ENCODE results near the gene THRB.
"Not testable (repeated sequence)": the region's sequence is repeated elsewhere in the genome, so short reads cannot be mapped to it uniquely, and the experiment has no call there.

Gene THRB

GRCh38 chr3:24133436-24133835 lies 361.2 kb downstream of the THRB start:
- DNase-seq: no peak
- in situ Hi-C loops (cut with MboI; ENCODE audit: low pct_unique_long_range_greater_than_20kb, low sequenced_read_pairs): no loop called here

DNA sequence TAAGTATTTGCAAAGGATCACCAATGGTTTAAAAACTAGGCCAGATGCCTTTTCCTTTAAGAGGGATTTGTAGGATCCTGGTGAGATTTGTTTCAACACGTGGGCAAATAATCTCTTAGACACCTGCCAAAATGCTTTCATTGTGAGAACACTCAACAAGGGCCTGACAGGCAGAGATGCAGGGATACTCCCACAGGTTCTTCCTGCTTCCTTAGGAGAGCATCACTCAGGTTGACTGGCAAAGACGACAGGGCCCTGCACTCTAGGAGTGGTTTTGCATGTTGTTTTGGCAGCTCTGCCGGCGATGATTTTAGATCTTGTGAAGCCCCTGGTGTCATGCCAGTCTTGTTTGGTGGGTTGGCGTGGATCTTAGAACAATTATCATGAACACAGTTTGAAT lies 365.1 kb downstream of the THRB start:
- no peak for DNase-seq
- in situ Hi-C loops (cut with MboI; ENCODE audit: low pct_unique_long_range_greater_than_20kb, low sequenced_read_pairs): no loop called here

DNA sequence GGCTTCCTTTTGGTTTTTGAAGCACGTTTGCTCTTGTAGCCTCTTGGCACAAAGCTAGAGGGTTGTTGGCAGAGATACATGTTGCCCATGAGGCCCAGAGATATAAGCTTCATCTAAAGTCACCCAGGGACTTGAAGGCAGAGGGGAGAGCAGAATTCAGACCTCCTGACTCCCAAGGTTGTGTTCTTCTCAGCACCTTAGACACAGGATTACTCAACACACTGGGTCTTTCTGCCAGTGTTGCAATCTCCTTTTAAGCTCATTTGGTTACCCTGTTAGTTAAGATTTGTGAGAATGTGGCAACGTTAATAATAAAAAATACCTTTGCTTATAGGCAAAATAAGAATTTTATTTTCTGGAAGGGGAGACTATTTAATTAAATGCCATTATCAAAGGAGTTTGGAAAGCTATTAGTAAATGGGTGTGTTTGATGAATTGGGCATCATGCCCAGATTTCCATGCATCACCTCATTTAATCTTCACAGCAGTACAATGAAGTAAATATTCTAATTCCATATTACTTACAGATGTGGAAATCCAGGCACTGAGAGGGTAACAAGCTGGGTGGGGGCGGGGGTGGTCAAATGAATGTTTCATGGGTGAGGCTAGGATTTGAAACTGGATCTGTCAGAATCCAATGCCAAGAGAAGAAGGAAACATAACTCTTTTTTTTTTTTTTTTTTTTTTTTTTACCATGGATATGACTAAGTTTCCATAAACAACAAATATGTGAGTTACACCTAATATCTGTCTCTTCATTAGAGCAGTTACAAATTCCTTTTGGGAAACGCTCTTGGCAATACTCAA lies 366.2 kb downstream of the THRB start:
- in situ Hi-C loops (cut with MboI; ENCODE audit: low pct_unique_long_range_greater_than_20kb, low sequenced_read_pairs): no loop called here
- no peak for DNase-seq

- in situ Hi-C loops (cut with MboI; ENCODE audit: low pct_unique_long_range_greater_than_20kb, low sequenced_read_pairs): no loop called here
- DNase-seq: no peak
Measured at GRCh38 chr3:24123596-24123995, 371.1 kb downstream of the THRB start.

GRCh38 chr3:24120434-24120833 lies 374.2 kb downstream of the THRB start:
- DNase-seq: no peak
- in situ Hi-C loops (cut with MboI; ENCODE audit: low pct_unique_long_range_greater_than_20kb, low sequenced_read_pairs): no loop called here

GRCh38 chr3:24119321-24119751 lies 375.3 kb downstream of the THRB start:
- no peak for DNase-seq

GRCh38 chr3:24117508-24117907 lies 377.1 kb downstream of the THRB start:
- in situ Hi-C loops (cut with MboI; ENCODE audit: low pct_unique_long_range_greater_than_20kb, low sequenced_read_pairs): no loop called here

More at GRCh38 chr3:24119321-24119751, 375.3 kb downstream of the THRB start:
- in situ Hi-C loops (cut with MboI; ENCODE audit: low pct_unique_long_range_greater_than_20kb, low sequenced_read_pairs): no loop called here

GRCh38 chr3:24111711-24112110 lies 382.9 kb downstream of the THRB start:
- in situ Hi-C loops (cut with MboI; ENCODE audit: low pct_unique_long_range_greater_than_20kb, low sequenced_read_pairs): no loop called here
- DNase-seq: no peak

More at GRCh38 chr3:24117508-24117907, 377.1 kb downstream of the THRB start:
- no peak for DNase-seq

GRCh38 chr3:24110051-24110450 lies 384.6 kb downstream of the THRB start:
- no peak for DNase-seq
- in situ Hi-C loops (cut with MboI; ENCODE audit: low pct_unique_long_range_greater_than_20kb, low sequenced_read_pairs): no loop called here

DNA sequence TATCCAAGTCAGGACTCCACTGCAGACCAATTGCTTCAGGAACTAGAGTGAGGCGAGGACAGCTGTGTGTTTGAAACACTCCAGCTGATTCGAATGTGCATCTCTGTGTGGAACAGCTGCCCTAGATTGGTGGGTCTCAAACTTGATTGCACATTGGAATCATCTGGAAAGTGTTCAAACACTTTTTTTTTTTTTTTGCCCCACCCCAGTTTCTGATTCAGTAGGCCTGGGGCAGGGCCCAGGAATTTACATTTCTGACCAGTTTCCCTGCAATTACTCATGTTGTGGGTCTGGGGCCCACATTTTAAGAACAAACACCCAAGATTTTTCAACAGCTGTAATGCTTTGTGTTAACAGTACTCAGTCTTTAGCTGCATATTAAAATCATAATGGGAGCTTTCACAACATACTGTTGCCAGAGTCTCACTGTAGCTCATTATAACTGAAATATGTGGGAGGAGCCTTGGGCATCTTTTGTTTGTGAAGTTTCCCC lies 392.9 kb downstream of the THRB start:
- no peak for DNase-seq
- in situ Hi-C loops (cut with MboI; ENCODE audit: low pct_unique_long_range_greater_than_20kb, low sequenced_read_pairs): no loop called here

- DNase-seq: no peak
Measured at GRCh38 chr3:24100696-24101402, 393.8 kb downstream of the THRB start.

DNA sequence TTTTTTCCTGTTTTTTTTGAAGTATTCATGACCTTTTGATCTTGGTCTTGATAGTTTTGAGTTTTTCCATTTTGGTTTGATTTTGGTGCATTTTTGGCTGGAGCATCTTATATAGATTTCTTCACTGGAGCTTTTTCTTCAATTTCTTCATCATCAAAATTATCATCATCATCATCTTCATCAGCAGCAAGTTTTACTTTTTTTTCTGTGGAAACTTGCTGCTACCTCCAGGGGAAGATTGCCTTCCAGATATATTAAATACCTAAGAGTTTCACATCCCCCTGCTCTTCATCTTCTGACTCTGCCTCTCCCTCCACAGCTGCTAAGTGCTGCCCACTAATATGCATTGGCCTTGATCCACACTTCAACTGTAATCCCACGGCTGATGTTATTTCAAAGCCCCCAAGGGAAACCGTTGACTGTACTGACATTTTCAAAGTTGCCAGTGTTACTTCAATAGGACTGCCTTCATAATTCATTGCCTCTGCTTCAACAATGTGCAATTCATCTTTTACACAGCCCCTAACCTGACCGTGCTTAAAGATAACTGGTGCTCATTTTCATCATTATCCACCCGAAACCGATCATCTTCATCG lies 397.9 kb downstream of the THRB start:
- DNase-seq: no peak

More at GRCh38 chr3:24100696-24101402, 393.8 kb downstream of the THRB start:
- in situ Hi-C loops (cut with MboI; ENCODE audit: low pct_unique_long_range_greater_than_20kb, low sequenced_read_pairs): no loop called here

DNA sequence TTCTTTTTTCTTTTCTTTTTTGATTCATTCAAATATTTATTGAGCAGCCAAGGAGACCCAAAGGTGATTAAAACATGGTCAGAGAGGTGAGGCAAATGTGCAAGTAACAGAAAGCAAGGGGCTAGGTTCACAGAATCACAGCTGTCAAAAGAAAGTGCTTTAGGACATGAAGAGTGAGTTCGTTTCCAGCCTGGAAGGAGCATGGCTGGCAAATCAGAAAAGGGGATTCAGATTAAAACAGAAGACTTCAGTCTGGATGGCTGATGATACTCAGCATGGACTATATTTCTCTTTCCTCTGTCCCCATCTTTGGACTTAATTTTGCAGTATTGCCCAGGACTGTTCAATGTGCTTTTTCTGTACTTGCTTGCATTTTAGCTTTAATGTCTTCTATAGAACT lies 398.4 kb downstream of the THRB start:
- in situ Hi-C loops (cut with MboI; ENCODE audit: low pct_unique_long_range_greater_than_20kb, low sequenced_read_pairs): no loop called here
- DNase-seq: no peak

More for the DNA sequence above, 397.9 kb downstream of the THRB start:
- in situ Hi-C loops (cut with MboI; ENCODE audit: low pct_unique_long_range_greater_than_20kb, low sequenced_read_pairs): no loop called here

DNA sequence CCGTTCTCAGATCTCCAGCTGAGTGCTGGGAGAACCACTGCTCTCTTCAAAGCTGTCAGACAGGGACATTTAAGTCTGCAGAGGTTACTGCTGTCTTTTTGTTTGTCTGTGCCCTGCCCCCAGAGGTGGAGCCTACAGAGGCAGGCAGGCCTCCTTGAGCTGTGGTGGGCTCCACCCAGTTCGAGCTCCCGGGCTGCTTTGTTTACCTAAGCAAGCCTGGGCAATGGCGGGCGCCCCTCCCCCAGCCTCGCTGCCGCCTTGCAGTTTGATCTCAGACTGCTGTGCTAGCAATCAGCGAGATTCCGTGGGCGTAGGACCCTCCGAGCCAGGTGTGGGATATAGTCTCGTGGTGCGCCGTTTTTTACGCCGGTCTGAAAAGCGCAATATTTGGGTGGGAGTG lies 399.8 kb downstream of the THRB start:
- in situ Hi-C loops (cut with MboI; ENCODE audit: low pct_unique_long_range_greater_than_20kb, low sequenced_read_pairs); DNase-seq: not testable (repeated sequence)

- peak; percentile 11 for DNase-seq
- in situ Hi-C loops (cut with MboI; ENCODE audit: low pct_unique_long_range_greater_than_20kb, low sequenced_read_pairs): no loop called here
Measured at GRCh38 chr3:24088782-24089181, 405.9 kb downstream of the THRB start.

DNA sequence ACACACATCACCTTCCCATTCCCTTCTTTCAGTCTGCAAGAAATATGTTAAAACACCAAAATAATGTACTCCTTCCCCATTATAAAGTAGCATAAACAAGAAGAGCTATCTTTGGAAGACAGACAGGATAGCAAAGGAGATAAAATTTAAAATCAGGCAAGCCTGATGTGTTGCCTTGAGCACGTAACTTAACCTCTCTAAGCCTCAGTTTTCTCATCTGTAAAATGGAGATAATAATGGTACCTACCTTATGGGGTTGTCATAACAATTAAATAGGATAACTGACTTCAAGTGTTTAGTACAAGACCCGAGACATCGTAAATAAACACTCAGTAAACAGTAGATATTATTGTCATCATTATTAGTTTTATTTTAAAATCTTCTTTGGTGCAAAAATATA lies 407.2 kb downstream of the THRB start:
- DNase-seq: no peak

DNA sequence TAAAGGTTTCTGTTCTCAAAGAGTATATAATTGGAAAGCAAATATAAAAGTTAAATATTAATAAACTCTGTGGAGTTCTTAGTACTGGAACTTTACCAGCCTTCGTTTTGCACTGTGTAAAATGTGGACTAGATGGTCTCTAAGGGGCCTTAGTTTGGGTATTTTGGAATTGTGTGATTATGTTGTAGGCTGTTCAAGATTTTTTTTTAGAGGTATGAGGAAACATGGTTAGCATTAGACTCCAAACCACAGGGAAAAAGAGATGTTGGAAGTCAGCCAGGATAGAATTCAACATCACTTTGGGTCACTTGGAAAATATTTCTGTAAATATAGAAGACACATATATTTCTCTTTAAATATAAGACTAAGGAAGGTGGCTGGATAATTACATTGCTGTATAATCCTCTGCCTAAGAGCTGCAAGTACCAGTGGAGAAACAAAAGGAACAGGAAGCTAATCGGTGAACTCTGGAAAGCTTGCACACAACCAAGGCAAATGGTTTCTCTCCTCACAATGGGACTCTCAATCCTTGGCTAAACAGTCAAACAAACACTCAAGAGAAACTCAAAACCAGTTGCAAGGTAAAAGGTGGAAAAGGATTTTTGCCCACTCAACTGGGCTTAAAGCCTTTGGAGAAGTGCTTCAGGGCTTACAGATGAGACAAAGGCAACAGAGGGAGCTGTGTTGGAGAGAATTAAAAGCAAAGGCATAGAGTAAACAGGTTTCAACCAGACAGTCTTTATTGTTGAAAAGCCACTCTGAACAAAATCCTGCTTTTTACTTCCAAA lies 407.8 kb downstream of the THRB start:
- DNase-seq: no peak
- in situ Hi-C loops (cut with MboI; ENCODE audit: low pct_unique_long_range_greater_than_20kb, low sequenced_read_pairs): no loop called here

More for the DNA sequence above, 407.2 kb downstream of the THRB start:
- in situ Hi-C loops (cut with MboI; ENCODE audit: low pct_unique_long_range_greater_than_20kb, low sequenced_read_pairs): no loop called here

- no peak for DNase-seq
- in situ Hi-C loops (cut with MboI; ENCODE audit: low pct_unique_long_range_greater_than_20kb, low sequenced_read_pairs): no loop called here
Measured at GRCh38 chr3:24086206-24086605, 408.4 kb downstream of the THRB start.

DNA sequence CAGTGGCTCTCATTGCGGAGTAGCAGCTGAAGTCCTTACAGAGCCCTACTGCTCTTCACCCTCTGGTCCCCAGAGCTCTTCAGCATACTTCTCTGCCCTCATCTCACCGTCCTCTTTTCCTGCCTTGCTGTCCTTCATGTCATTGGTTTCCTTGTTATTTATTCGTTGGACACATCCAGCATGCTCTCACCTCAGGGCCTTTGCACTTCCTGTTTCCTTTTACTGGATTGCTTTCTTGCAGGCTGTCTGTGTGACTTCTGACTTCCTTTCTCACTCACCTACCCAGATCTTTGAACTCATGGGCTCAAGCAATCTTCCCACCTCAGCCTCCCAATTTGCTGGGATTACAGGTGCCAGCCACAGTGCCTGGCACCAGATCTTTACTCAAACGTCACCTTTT lies 422.5 kb downstream of the THRB start:
- in situ Hi-C loops (cut with MboI; ENCODE audit: low pct_unique_long_range_greater_than_20kb, low sequenced_read_pairs): no loop called here

More for the DNA sequence above, 422.5 kb downstream of the THRB start:
- DNase-seq: no peak
